Cardiac septum (tissue), 1 donor: Measurements from ENCODE around the gene CELSR1. TPM values are rescaled to one million over a fixed set of nuclear protein-coding genes. Genes with fewer than 3 reads are reported as not detected.

Source experiments
- DNase-seq: peaks from one replicate; pipeline ENCODE4 v3.0.0-alpha.2; 2020; ENCODE audit warnings: low spot score
- intact Hi-C: fragments of 100-400 bp; cut with DNase I; formaldehyde crosslinking; loops from one replicate; pipeline ENCODE4 v1.14.0; 2022
- total RNA-seq: library from RNA; stranded (reverse); fragmentation: NEBNext Ultra II Directional; extraction: Animal tissue kit (Norgen Biotek cat#: 25700); gene quantifications from one replicate; pipeline ENCODE4 v1.2.1, GENCODE V29; 2021
- donor health status: DM: no; HTN: no; CAD: no.

CELSR1 gene
- total RNA-seq, 1 donor from 2014 or later = 13.3 TPM

GRCh38 chr22:46454504-46455269 lies 82.7 kb downstream of the CELSR1 start:
- no peak for DNase-seq
- intact Hi-C loops = no loop called here

- no peak for DNase-seq
- intact Hi-C loops = no loop called here
These were observed 83.5 kb downstream of the CELSR1 start for GRCh38 chr22:46453829-46454503.

DNA sequence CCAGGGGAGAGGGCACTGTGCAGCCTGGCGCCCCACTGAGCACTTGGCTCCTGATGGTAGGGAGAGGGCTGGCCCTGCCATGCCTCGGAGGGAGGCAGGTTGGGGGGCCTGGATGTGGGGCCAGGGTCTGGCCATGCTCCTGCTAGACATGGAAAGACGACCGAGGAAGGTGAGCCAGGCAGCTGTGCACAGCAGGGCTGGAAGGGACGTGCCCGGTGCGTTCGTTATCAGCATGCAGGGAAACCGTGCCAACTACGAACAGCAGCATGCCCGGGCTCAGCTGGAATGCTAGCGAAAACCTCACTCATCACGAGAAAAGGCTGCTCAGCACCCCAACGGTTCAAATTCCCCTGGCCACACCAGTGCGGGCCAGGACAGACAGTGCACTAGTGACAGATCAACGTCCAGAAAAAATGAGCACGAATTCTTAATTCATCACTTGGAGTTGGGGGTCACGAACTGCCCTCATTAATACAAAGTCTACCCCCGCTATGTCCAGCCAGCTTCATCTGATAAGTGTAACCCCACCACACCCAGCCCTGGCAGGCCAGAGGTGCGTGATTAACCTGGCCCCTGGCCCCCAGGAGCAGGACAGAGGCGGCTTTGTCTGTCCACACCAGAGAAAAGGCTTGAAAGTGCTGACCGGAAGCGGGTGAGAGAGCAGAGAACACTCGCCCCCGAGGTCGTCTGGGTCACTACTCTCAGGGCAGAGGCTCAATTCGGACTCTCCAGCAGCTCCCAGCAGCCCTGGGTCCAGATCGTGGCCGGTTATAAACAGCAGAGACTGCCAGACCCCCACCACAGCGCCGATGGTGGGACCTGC lies 84.2 kb downstream of the CELSR1 start:
- DNase-seq = no peak
- intact Hi-C loops = no loop called here

DNA sequence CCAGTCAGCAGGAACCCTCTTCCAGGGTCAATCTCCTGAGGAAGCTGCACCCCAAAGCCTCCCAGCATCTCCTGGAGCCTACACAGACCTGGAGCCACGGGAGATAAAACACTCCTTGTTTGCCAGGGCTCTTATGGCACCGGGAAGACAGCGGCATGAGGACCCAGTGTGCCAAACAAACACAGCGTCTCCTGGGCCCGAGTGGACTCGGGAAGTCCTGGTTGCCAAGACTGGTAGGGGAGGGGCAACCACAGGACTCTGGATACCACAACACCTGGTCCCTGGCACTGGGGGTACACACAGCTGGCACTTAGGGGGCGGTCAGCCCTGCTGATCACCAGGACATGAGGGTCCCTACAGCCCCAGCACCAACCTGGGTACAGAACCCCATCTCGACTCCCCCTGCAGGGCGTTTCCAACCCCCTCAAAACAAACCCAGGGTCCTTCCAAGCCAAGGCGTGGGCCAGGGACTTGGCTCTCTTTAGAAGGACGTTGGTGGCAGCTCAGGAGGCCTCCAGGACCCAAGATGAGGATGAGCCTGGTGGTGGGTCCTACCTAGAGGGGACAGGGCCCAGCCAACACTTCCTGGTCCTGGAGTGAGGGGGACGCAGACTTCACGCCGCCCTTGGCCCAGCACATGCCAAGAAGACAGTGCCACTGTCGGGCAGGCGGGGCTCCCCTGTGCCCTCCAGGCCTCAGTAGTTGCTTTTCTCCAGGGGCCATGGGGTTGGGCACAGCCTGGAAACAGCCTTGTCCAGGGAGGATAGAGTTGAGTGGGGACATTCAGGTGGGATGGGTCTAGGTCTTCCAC lies 85.0 kb downstream of the CELSR1 start:
- intact Hi-C loops = no loop called here
- no peak for DNase-seq

DNA sequence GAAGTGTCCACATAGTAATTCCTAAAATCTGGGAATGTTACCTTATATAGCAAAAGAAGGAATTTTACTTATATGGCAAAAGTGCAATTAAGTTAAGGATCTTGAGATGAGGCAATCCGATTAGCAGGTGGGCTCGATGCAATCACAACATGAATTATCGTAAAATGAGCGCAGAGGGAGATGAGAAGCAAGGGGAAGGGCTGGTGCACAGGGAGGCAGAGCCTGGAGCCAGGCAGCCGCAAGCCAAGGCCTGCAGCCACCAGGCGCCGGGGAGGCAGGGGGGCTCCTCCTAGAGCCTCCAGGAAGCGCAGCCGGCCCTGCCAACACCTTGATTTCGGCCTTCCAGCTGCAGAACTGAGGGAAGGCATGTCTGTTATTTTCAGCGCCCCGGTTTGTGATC lies 85.7 kb downstream of the CELSR1 start:
- intact Hi-C loops = no loop called here
- no peak for DNase-seq

DNA sequence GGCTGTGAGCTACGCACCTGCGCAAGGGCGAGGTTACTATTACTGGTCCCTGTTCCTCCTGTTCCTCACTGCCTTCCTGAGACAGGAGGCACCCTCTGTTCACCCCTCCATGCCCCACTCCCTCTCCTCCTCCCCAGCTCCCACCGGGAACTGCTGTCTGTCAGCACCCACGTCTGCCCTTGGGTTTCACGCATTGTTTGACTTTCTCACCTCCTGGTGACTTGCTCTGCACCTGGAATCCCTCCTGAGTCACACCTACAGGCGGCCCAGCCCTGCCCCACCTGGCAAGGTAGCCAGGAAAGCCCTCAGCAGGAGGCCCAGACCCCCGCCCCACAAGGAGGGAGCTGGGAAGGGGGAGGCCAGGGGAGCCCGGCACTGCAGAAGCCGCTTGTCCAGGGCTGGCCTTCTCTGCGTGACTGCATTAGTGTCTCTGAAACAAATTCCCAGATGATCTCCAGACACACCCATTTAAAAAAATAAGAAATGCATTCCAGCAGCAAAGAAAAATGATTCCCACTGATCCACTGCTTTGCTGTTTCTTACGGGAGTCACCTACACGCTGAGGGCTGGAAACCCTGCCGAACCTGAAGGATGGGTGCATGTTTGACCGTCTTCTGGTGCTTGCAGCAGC lies 86.4 kb downstream of the CELSR1 start:
- intact Hi-C loops = no loop called here
- DNase-seq = no peak

DNA sequence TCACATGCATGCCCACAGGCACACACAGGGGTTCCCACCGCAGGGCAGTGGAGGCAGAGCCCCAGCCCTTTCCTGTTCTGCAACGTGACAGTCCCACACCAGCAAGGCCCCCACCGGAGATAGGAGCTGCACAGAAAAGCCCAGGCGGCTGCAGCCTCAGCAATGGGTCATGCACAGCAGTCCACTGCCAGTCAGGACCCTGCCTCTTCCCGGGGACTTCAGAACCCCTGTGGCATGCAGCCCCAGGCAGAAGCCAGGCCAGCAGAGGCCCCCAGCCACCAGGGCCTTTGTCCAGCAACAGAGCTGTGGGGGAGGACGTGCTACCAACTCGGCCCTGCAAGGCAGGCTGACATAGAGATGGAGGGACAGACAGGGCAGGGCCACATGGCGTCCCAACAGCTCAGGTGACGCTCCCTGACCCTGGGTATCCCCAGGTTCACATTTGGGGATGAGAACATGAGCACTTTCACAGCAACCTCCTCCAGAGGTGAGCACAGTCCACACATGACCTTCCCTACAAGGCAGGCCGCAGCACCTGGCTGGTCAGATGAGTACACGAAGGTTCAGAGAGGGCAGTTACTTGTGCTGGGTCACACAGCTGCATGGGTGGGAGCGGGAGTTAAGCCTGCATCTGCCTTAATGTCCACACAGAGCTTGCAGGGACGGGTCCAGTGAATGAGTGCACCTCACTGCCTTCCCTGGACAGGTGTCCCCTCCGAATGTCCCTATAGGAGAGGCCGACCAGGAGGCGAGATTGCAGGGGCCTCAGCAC lies 87.3 kb downstream of the CELSR1 start:
- DNase-seq = no peak
- intact Hi-C loops = no loop called here

GRCh38 chr22:46449116-46449691 lies 88.2 kb downstream of the CELSR1 start:
- no peak for DNase-seq
- intact Hi-C loops = no loop called here

GRCh38 chr22:46448333-46448732 lies 89.1 kb downstream of the CELSR1 start:
- no peak for DNase-seq
- intact Hi-C loops = no loop called here

GRCh38 chr22:46447906-46448305 lies 89.5 kb downstream of the CELSR1 start:
- no peak for DNase-seq
- intact Hi-C loops = no loop called here

GRCh38 chr22:46446799-46447198 lies 90.6 kb downstream of the CELSR1 start:
- no peak for DNase-seq
- intact Hi-C loops = no loop called here

GRCh38 chr22:46445771-46446420 lies 91.5 kb downstream of the CELSR1 start:
- no peak for DNase-seq
- intact Hi-C loops = no loop called here

DNA sequence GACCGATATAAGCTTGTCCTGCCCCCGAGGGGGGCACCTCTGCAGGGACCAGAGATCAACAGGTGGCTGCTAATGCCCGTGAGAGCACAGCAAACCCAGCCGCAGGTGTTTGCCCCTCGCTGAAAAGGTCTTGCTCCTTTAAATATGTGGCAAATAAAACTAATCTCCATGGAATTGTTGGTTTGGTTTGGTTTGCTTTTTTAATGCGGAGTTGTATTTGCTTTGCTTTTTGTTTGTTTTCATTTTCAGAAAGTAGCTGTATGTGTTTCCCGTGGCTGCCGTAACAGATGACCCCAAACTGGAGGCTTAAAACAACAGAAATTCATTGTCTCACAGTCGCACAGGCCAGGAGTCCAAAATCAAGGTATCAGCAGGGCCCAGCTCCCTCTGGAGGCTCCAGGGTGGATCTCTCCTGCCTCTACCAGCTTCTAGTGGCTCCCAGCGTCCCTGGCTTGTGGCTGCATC lies 93.0 kb downstream of the CELSR1 start:
- no peak for DNase-seq
- intact Hi-C loops = no loop called here

GRCh38 chr22:46443850-46444389 lies 93.5 kb downstream of the CELSR1 start:
- DNase-seq = no peak
- intact Hi-C loops = no loop called here

DNA sequence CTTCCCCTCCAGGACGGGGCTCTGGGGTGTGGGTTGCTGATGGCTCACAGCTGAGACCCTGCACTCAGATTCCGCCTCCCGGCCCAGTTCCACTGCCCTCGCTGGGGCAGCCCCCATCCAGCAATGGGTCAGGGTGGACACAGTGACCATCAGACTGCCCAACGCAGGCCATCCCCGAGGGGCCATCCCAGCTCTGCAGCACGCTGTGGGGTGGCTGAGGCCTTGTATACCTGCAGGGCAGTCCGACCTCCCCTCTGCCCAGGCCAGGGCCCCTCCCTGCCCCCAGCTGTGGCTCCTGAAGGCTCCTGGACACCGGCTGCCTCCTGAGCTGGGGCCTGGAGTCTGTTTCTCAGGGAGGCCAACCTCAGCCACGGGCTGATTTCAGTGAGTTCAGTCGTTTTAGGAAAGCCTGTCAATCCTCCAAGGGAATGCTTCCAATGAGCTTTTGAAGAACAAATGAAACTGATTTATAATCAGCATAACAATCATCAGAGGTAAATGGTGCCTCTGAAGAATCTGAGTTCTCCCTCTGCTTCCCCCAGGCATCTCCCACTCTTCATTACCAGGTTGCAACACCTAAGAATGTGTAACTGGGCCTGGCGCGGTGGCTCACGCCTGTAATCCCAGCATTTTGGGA lies 95.1 kb downstream of the CELSR1 start:
- intact Hi-C loops = no loop called here
- no peak for DNase-seq

DNA sequence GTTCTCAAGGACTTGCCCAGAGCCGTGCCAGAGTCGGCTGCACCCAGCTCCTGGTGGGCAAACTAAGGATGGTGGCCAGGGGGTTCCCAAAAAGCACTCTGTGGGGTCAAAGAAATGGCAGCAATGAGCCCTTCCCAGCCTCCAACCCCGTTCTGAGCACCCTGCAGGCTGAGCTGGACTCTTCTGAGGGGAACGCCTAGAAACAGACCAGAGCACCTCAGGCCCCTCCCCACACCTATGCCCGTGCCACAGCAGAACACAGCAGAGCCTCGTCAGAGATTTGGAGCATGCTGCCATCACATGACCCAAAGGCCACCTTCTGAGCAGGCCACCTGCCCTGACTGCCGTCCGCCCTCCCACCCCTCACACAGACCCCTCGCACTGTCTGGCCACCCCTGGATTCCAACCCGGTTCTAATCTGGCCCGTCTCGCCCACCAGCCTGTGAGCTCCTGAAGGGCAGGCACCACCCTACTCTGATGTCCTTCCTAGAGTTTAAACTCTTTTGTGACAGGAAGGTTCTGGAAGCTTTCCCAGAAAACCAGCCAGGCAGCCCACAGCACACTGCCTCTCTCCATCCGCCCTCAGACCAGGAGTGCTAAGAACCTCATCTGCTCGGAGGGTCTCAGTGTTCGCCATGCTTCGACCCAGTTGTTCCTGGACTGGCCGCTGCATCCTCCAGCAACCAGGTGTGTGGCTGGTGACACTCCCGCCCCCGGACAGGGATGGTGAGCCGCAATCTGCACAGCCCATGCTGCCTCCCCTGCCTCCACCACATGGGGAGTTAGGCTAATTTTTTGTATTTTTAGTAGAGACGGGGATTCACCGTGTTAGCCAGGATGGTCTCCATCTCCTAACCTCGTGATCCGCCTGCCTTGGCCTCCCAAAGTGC lies 97.6 kb downstream of the CELSR1 start:
- no peak for DNase-seq
- intact Hi-C loops = no loop called here
